K562 (cell line): ENCODE measurements around the gene DNAH8. TPM values are rescaled to one million over a fixed set of nuclear protein-coding genes. Genes with fewer than 3 reads are reported as not detected.

Source experiments
- DACH1 ChIP-seq: fragments of 450-650 bp; IDR thresholded peaks from 2 replicates; pipeline ENCODE4 v1.6.1; 2018; ENCODE audit not compliant: partially characterized antibody
- GATAD2B ChIP-seq: fragments of 450-650 bp; IDR thresholded peaks from 2 replicates; pipeline ENCODE4 v1.6.1; 2017; ENCODE audit warnings: mild to moderate bottlenecking, borderline replicate concordance
- HDAC8 ChIP-seq: fragments of 450-650 bp; IDR thresholded peaks from 2 replicates; pipeline ENCODE4 v1.6.1; 2016; ENCODE audit warnings: mild to moderate bottlenecking, missing genetic modification characterization, moderate library complexity, missing compliant biosample characterization
- KDM4B ChIP-seq, 2 experiments: fragments of 450-650 bp in 1 of 2; sonication (generic) in 1 of 2; IDR thresholded peaks; 2 replicates each; pipeline ENCODE4 v1.6.1; 2016 to 2017; ENCODE audit warnings: borderline replicate concordance in 2 of 2, antibody characterized with exemption in 1 of 2, low read depth in 1 of 2, mild to moderate bottlenecking in 1 of 2
- NFYB ChIP-seq: IDR thresholded peaks from 2 replicates; pipeline ENCODE4 v1.6.1; 2011; ENCODE audit warnings: mild to moderate bottlenecking, moderate library complexity; ENCODE audit not compliant: insufficient read length; ENCODE audit errors: extremely low read depth
- POLR2B ChIP-seq: fragments of 450-650 bp; IDR thresholded peaks from 2 replicates; pipeline ENCODE4 v1.6.1; 2018; ENCODE audit warnings: low read depth; ENCODE audit not compliant: partially characterized antibody
- PPARD ChIP-seq: fragments of 250-450 bp; sonication (Bioruptor Pico); IDR thresholded peaks from 2 replicates; pipeline ENCODE4 v1.8.0; 2022; ENCODE audit warnings: inconsistent platforms, mild to moderate bottlenecking, moderate library complexity
- RBBP5 ChIP-seq: fragments of 200-600 bp; sonication (generic); IDR thresholded peaks from 2 replicates; pipeline ENCODE4 v1.6.1; 2012; ENCODE audit warnings: borderline replicate concordance, mild to moderate bottlenecking, low read length, control low read depth, inconsistent platforms; ENCODE audit not compliant: insufficient read depth, poor library complexity, severe bottlenecking
- RBM39 ChIP-seq: fragments of 200-400 bp; formaldehyde crosslinking; optimal IDR thresholded peaks from 2 replicates; pipeline ENCODE3; 2018; ENCODE audit warnings: low read depth, low read length
- SMARCE1 ChIP-seq: fragments of 450-650 bp; IDR thresholded peaks from 2 replicates; pipeline ENCODE4 v1.7.1; 2016; ENCODE audit warnings: mild to moderate bottlenecking
- STAT5A ChIP-seq: IDR thresholded peaks from 2 replicates; pipeline ENCODE4 v1.6.1; 2012; ENCODE audit warnings: low read length, inconsistent platforms, borderline replicate concordance
- TAF15 ChIP-seq: fragments of 200-400 bp; formaldehyde crosslinking; IDR thresholded peaks from 2 replicates; pipeline ENCODE4 v1.6.1; 2017; ENCODE audit warnings: mild to moderate bottlenecking, low read depth, low read length, moderate library complexity
- TCF3 ChIP-seq: sonication (generic); formaldehyde crosslinking; IDR thresholded peaks from 2 replicates; pipeline ENCODE4 v1.4.0; 2020; ENCODE audit warnings: mild to moderate bottlenecking, missing genetic modification reagents
- ZNF3 ChIP-seq: fragments of 250-450 bp; sonication (Bioruptor Pico); IDR thresholded peaks from 2 replicates; pipeline ENCODE4 v1.5.0; 2021; ENCODE audit warnings: mild to moderate bottlenecking, moderate library complexity
- ZNF586 ChIP-seq: fragments of 450-650 bp; formaldehyde crosslinking; conservative IDR thresholded peaks from 2 replicates; pipeline ENCODE4 v1.4.0; 2020; ENCODE audit warnings: mild to moderate bottlenecking, moderate library complexity
- ZNF589 ChIP-seq: fragments of 200-800 bp; sonication (Bioruptor generic); IDR thresholded peaks from 2 replicates; pipeline ENCODE4 v1.6.1; 2016; ENCODE audit warnings: low read depth, missing genetic modification characterization, missing compliant biosample characterization
- polyA plus RNA-seq, 8 experiments: library from polyadenylated mRNA; depleted of rRNA in 4 of 8; stranded (reverse) in 5 of 8; unstranded in 3 of 8; fragments of >200 nt; fragmentation: Nextera tagmentation in 2 of 8; fragmentation: Illumina TruSeq in 1 of 8; extraction: Ambion mirVana in 2 of 8; extraction: Trizol in 1 of 8; gene quantifications; 2 replicates each; pipeline versions ENCODE4 v1.2.1 to v1.2.3, GENCODE V29; 2011 to 2014; ENCODE audit warnings: inconsistent platforms in 1 of 8, missing spikeins in 1 of 8
- total RNA-seq, 7 experiments: library from RNA; depleted of rRNA in 6 of 7; stranded (reverse); fragments of >200 nt in 6 of 7; fragmentation: Illumina TruSeq in 2 of 7; extraction: Trizol in 2 of 7; gene quantifications; 2 replicates each; pipeline versions ENCODE4 v1.2.1 to v1.2.3, GENCODE V29; 2011 to 2021; ENCODE audit warnings: low replicate concordance in 1 of 7
- TF ChIP-seq, protein P1 (sequence below): fragments of 450-650 bp; IDR thresholded peaks from 2 replicates; pipeline ENCODE4 v1.6.1; 2016; ENCODE audit warnings: missing biosample characterization, missing genetic modification characterization
- TF ChIP-seq, protein P2 (sequence below), 2 experiments: fragments of 450-650 bp in 1 of 2; sonication (generic) in 1 of 2; formaldehyde crosslinking in 1 of 2; IDR thresholded peaks in 1 of 2; conservative IDR thresholded peaks in 1 of 2; 2 replicates each; pipeline versions ENCODE4 v1.6.1 to v1.8.1; 2016 to 2023; ENCODE audit warnings: mild to moderate bottlenecking in 2 of 2, moderate library complexity in 2 of 2, inconsistent platforms in 1 of 2, missing genetic modification reagents in 1 of 2
- TF ChIP-seq, protein P3 (sequence below): fragments of 250-450 bp; sonication (Bioruptor Pico); IDR thresholded peaks from 2 replicates; pipeline ENCODE4 v1.8.0; 2022; ENCODE audit warnings: moderate library complexity, mild to moderate bottlenecking, inconsistent platforms
- TF ChIP-seq, protein P4 (sequence below): fragments of 450-650 bp; IDR thresholded peaks from 2 replicates; pipeline ENCODE4 v1.6.1; 2016; ENCODE audit warnings: antibody characterized with exemption
- TF ChIP-seq, protein P5 (sequence below): fragments of 250-450 bp; sonication (Bioruptor Pico); IDR thresholded peaks from 2 replicates; pipeline ENCODE4 v1.6.1; 2021; ENCODE audit warnings: mild to moderate bottlenecking
- TF ChIP-seq, protein P6 (sequence below): fragments of 450-650 bp; formaldehyde crosslinking; IDR thresholded peaks from 2 replicates; pipeline ENCODE4 v1.4.0; 2020; ENCODE audit warnings: mild to moderate bottlenecking

DNAH8 gene
- total and polyA plus RNA-seq, 9 of the 15 experiments (the other 6 are each of a cell fraction or from before 2014, with no cell fraction given), result 1.2 to 4.2 (median 2.9) TPM

DNA sequence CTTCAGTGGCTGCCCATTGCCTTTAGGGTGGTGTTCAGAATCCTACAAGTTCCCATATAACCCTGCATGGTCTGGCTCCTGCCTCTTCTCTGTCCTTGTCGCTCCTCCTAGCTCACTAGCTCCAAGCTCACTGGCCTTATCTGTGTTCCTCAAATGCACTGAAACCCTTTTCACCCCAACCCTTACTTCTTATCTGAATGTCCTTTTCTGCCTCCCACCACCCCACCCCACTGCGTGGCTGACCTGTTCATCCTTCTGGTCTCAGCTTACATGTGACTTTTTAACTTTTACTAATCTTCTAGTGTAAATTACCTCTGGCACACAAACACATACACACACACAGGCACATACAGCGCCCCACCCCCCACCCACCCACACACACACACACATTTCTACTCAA lies 292.5 kb downstream of the DNAH8 start (continued):
- TF ChIP-seq, protein P1, sequence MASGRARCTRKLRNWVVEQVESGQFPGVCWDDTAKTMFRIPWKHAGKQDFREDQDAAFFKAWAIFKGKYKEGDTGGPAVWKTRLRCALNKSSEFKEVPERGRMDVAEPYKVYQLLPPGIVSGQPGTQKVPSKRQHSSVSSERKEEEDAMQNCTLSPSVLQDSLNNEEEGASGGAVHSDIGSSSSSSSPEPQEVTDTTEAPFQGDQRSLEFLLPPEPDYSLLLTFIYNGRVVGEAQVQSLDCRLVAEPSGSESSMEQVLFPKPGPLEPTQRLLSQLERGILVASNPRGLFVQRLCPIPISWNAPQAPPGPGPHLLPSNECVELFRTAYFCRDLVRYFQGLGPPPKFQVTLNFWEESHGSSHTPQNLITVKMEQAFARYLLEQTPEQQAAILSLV (tag), result no peak
- TF ChIP-seq TAF15 (no peak), TCF3 (CRISPR knock-in tag) (peak; percentile 96), ZNF3 (CRISPR knock-in tag) (no peak), SMARCE1 (peak; percentile 84), STAT5A (peak; percentile 58; the same call in 1 of the 2 replicates), ZNF586 (no peak), PPARD (CRISPR knock-in tag) (no peak), DACH1 (peak; percentile 30), GATAD2B (0 out of 2 replicates have a peak, but pooled peaks have one; percentile 42), RBM39 (no peak), HDAC8 (tag) (no peak), POLR2B (no peak), ZNF589 (CRISPR knock-in tag) (no peak), RBBP5 (no peak), KDM4B (IDR thresholded peaks at IDR 0.05; ENCODE audit: borderline replicate concordance in 2 of 2, low read depth in 1 of 2) (no peak), NFYB (no peak)
- TF ChIP-seq, protein P2, sequence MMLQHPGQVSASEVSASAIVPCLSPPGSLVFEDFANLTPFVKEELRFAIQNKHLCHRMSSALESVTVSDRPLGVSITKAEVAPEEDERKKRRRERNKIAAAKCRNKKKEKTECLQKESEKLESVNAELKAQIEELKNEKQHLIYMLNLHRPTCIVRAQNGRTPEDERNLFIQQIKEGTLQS (IDR thresholded peaks at IDR 0.05), result no peak
- TF ChIP-seq, protein P2 (CRISPR knock-in tag; conservative IDR thresholded peaks at IDR 0.05), result no peak
- TF ChIP-seq, protein P3, sequence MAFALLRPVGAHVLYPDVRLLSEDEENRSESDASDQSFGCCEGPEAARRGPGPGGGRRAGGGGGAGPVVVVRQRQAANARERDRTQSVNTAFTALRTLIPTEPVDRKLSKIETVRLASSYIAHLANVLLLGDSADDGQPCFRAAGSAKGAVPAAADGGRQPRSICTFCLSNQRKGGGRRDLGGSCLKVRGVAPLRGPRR (CRISPR knock-in tag), result no peak
- TF ChIP-seq, protein P4, sequence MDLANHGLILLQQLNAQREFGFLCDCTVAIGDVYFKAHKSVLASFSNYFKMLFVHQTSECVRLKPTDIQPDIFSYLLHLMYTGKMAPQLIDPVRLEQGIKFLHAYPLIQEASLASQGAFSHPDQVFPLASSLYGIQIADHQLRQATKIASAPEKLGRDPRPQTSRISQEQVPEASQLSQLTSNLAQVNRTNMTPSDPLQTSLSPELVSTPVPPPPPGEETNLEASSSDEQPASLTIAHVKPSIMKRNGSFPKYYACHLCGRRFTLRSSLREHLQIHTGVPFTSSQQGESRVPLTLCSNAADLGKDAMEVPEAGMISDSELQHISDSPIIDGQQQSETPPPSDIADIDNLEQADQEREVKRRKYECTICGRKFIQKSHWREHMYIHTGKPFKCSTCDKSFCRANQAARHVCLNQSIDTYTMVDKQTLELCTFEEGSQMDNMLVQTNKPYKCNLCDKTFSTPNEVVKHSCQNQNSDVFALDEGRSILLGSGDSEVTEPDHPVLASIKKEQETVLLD, result peak; percentile 65; the same call in 1 of the 2 replicates
- TF ChIP-seq, protein P5, sequence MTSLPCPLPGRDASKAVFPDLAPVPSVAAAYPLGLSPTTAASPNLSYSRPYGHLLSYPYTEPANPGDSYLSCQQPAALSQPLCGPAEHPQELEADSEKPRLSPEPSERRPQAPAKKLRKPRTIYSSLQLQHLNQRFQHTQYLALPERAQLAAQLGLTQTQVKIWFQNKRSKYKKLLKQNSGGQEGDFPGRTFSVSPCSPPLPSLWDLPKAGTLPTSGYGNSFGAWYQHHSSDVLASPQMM (CRISPR knock-in tag), result no peak
- TF ChIP-seq, protein P6, sequence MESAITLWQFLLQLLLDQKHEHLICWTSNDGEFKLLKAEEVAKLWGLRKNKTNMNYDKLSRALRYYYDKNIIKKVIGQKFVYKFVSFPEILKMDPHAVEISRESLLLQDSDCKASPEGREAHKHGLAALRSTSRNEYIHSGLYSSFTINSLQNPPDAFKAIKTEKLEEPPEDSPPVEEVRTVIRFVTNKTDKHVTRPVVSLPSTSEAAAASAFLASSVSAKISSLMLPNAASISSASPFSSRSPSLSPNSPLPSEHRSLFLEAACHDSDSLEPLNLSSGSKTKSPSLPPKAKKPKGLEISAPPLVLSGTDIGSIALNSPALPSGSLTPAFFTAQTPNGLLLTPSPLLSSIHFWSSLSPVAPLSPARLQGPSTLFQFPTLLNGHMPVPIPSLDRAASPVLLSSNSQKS, result no peak
